ENCODE measurements around the gene RNF212.
A peak's percentile ranks its signal among the peaks of the same experiment; 100 is the strongest.
"Not testable (repeated sequence)": the region's sequence is repeated elsewhere in the genome, so short reads cannot be mapped to it uniquely, and the experiment has no call there.

RNF212 gene

GRCh38 chr4:1056671-1057402, 56.5 kb downstream of the RNF212 start:
- no peak for DNase-seq (ENCODE audit: extremely low read depth, low read depth)
- TF ChIP-seq, protein P1, sequence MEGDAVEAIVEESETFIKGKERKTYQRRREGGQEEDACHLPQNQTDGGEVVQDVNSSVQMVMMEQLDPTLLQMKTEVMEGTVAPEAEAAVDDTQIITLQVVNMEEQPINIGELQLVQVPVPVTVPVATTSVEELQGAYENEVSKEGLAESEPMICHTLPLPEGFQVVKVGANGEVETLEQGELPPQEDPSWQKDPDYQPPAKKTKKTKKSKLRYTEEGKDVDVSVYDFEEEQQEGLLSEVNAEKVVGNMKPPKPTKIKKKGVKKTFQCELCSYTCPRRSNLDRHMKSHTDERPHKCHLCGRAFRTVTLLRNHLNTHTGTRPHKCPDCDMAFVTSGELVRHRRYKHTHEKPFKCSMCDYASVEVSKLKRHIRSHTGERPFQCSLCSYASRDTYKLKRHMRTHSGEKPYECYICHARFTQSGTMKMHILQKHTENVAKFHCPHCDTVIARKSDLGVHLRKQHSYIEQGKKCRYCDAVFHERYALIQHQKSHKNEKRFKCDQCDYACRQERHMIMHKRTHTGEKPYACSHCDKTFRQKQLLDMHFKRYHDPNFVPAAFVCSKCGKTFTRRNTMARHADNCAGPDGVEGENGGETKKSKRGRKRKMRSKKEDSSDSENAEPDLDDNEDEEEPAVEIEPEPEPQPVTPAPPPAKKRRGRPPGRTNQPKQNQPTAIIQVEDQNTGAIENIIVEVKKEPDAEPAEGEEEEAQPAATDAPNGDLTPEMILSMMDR (IDR thresholded peaks at IDR 0.05; ENCODE audit: low read depth, low read length), result no peak

DNA sequence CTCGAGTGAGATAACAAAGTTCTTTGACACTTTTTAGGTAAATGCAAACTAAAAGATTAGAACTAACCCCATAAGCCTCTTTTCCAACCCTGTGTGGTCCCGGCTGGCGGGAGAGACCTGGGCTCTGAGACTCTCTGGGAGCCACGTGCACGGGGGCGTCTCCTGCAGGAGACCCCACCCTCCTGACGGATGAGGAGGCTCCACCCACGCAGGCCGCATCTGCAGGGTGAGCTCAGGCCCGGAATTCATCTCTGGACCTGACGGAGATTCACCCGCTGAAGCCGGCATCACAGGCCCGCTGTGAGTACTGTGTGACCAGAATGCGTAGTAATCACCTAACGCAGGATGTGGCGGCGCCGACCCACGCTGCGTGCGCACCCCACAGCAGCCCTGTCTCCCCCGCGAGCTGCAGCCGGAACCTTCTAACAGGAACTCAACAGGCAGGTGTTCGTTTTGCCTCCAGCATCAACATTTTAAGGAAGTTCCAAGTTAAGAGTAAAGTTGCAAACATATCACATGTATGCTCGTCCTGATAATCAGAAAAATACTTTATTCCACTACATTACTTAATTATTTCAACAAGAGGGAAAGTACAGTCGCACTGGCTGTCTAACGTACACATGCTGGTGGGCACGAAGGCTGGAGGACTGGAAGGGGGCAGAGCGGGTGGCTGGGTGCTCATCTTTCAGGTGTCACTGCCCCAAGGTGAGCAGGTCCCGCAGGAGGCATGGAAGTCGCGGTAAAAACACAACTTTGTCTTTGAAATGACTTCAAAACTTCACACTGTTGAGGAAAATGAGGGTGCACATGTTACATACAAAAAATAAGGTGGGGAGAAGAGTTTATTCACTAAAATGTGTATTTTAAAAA, 57.4 kb downstream of the RNF212 start:
- TF ChIP-seq, protein P1 (IDR thresholded peaks at IDR 0.05; ENCODE audit: low read depth, low read length), result no peak
- DNase-seq (ENCODE audit: extremely low read depth, low read depth), result no peak

DNA sequence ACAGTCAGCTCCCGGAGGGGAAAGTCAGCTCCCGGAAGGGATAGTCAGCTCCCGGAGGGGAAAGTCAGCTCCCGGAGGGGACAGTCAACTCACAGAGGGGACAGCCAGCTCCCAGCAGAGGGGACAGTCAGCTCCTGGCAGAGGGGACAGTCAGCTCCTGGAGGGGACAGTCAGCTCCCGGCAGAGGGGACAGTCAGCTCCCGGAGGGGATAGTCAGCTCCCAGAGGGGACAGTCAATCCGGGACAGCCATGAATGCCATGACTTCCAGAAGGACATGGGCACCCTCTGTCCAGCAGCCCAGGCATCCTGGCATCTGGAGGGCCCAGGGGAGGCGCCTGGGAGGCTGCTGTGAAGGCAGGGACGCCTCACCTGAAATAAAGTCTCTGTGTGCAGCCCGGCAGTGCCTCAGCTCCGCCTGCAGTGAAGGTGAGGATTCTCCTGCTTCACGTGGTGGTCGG, 58.1 kb downstream of the RNF212 start:
- not testable (repeated sequence) for DNase-seq (ENCODE audit: extremely low read depth, low read depth)

- DNase-seq (ENCODE audit: extremely low read depth, low read depth), result not testable (repeated sequence)
Measured at GRCh38 chr4:1054696-1055242, 58.6 kb downstream of the RNF212 start.

DNA sequence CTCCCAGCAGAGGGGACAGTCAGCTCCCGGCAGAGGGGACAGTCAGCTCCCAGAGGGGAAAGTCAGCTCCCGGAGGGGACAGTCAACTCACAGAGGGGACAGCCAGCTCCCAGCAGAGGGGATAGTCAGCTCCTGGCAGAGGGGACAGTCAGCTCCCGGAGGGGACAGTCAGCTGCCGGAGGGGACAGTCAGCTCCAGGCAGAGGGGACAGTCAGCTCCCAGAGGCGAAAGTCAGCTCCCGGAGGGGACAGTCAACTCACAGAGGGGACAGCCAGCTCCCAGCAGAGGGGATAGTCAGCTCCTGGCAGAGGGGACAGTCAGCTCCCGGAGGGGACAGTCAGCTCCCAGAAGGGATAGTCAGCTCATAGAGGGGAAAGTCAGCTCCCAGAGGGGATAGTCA, 59.5 kb downstream of the RNF212 start:
- DNase-seq (ENCODE audit: extremely low read depth, low read depth), result not testable (repeated sequence)

DNA sequence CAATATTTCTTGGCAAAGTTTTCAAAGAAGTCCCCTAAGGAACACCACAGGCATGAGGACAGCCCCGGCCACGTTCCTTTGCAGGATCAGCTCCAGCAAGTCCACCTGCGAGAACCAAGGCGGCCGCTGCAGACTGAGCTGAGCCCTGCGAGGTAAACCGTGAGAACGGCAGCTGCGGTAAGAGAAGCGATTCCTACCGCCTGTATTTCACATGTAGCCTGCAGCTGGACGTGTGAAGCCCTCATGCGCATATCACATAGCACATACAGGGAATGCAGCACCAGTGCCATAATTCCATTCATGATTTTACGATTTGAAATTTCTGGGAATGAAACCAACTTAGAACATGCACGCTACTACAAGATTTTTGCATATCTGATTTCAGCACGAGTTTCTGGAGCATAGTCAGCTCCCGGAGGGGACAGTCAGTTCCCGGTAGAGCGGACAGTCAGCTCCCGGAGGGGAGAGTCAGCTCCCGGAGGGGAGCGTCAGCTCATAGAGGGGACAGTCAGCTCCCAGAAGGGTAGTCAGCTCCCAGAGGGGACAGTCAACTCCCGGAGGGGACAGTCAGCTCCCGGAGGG, 60.2 kb downstream of the RNF212 start:
- peak; percentile 76 for DNase-seq (ENCODE audit: extremely low read depth, low read depth)
- TF ChIP-seq, protein P1 (IDR thresholded peaks at IDR 0.05; ENCODE audit: low read depth, low read length), result no peak

- no peak for DNase-seq (ENCODE audit: extremely low read depth, low read depth)
- TF ChIP-seq, protein P1 (IDR thresholded peaks at IDR 0.05; ENCODE audit: low read depth, low read length), result no peak
Measured at GRCh38 chr4:1052231-1052671, 61.1 kb downstream of the RNF212 start.

DNA sequence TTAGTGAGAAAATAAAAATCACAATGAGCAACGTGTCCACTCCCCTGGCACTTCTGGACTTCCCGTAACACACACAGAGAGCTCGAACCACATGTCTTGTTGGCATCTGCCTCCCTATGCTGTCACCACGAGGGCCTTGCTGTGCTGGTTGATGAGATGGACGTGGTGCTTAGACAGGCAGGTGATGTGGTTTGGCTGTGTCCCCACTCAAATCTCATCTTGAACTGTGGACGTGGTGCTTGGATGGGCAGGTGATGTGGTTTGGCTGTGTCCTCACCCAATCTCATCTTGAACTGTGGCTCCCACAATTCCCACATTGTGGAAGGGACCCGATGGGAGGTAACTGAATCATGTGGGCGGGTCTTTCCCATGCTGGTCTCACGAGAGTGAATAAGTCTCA, 61.9 kb downstream of the RNF212 start:
- no peak for DNase-seq (ENCODE audit: extremely low read depth, low read depth)
- TF ChIP-seq, protein P1 (IDR thresholded peaks at IDR 0.05; ENCODE audit: low read depth, low read length), result no peak

All from AG09319 (cell line).